Measurements from ENCODE around the gene DENND1B.
"Not testable (repeated sequence)": the region's sequence is repeated elsewhere in the genome, so short reads cannot be mapped to it uniquely, and the experiment has no call there.

Gene DENND1B

DNA sequence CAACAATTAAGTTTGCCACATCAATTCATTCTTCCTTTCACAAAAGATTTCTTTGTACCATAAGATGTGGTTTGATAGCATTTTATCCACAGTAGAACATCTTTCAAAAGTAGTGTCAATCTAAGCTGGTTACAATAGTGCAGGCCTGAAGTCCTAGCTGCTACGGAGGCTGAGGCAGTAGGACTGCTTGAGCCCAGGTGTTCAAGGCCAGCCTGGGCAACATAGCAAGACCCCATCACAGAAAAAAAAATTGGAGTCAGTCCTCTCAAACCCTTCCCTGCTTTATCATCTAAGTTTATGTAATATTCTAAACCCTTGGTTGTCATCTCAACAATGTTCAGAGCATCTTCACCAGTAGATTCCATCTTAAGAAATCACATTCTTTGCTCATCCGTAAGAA, 31.7 kb downstream of the DENND1B start:
- FAIRE-seq = no peak

GRCh38 chr1:197740992-197741391, 34.3 kb downstream of the DENND1B start:
- FAIRE-seq = no peak

DNA sequence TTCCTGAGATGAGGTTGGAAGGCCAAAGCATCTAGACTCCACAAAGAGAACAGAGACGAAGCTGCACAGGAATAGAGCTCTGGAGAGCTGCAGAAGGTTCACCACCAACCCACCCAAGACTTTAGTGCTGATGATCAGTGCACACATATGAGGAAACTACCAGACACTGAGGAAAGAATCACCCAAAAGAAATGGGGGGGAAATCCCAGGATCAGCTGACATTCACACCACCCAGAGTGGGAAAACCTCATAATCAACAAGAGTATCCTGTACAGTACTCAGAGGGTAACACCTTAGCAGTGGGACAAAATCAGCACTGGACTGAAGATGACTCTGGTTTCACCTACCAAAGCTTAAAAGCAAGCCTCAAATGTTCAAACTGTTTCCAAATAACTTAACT, 36.4 kb downstream of the DENND1B start:
- no peak for FAIRE-seq

DNA sequence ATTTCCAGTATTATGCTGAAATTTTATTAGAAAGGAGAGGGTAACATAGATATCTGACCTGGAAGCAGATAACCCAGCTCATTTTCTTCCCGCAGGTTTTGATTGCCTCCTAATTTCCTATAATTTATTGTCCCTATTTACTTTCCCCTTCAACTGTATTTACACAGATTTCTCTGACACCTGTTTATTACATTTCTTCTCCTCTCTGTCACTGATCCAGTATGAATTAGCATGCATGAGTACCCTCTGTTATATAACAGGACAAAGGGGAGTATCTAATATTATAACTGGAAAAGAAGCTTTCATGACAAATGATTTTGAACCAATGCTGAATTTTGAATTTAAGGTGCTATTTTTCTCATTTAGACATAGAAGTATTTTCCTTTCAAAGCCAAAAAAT, 37.4 kb downstream of the DENND1B start:
- FAIRE-seq = peak; percentile 91

DNA sequence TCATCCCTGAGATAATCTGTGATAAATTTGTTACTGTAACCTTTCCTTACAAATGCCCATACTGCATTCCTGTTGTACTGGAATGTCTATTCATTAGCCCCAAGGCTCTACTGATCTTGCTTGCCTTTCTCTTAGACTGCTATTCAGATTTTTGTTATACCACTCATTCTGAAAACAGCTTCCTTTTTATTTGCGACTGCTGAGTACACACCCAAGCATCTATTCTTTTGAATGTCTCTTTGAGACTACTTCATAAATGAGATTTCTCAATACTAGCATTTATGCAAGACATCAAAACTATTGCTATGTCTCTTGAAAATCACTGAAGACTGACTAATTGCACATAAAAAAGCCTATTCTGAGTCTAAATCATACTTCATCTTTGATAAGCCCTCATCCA, 38.6 kb downstream of the DENND1B start:
- no peak for FAIRE-seq

- no peak for FAIRE-seq
Measured at GRCh38 chr1:197735461-197735860, 39.8 kb downstream of the DENND1B start.

DNA sequence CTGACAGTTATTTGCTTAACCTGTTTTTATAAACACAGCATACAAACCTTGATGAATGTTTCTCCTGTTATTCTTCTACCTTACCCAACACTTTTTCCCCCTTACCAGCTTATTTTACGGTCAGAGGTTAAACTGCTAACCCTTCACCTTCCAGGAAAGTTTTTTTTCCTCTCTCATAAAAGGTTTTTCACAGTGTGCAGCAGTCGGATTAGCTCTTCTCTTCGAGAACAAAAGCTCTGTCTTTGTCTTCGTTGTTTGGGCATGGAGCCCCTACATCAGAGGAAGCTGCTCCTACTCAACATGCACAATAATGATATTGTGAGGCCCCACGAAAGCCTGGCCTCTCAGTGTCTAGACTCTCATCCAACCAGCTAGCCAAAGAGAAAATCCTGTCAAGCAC, 42.0 kb downstream of the DENND1B start:
- FAIRE-seq = no peak

DNA sequence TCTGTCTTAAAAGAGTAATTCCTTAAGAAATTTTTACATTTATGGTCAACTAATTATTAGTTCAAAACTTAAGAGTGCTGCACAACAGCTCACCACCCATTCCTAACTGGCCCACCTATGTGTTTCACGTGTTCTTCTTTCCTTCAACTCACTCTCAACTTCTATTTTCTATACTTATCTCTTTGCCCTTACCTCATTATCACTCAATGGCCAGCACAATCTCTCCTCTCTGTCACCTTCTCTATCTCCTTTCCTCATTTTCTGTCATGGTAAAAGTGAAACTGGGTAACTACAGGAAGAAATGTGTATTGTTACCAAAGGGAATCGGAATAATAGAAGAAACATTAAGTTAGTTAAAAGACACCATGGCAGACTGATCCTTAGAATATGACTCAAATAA, 43.1 kb downstream of the DENND1B start:
- FAIRE-seq = no peak

DNA sequence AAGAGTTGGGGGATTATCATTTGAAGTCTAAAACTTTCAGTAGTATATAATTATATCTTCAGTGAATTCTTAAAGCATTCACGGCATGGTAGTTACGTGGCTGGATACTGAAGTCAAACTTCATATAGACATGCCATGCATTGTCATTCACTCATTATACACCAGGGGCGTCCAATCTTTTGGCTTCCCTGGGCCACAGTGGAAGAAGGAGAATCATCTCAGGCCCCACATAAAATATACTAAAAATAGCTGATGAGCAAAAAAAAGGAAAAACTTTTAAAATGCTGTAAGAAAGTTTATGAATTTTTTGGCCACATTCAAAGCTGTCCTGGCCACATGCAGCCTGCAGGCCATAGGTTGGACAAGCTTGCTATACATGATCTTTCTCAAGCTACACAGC, 43.8 kb downstream of the DENND1B start:
- no peak for FAIRE-seq

- FAIRE-seq = no peak
Measured at GRCh38 chr1:197725976-197726375, 49.3 kb downstream of the DENND1B start.

DNA sequence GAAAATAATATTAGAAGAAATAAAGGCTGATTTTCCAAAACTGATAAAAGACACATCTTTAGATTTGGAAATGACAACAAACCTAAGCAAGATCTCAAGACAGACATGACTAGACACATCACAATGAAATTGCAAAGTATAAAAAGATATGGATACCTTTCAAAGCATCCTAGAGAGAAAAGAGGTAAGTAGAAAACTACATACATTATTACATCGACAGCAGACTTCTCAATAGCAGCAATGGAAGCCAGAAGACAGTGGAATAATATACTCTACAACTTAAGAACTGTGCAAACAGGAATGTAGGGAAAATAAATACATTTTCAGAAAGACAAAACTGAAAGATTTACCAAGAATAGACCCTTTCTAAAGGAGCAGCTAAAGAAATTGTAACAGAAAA, 50.2 kb downstream of the DENND1B start:
- FAIRE-seq = no peak

DNA sequence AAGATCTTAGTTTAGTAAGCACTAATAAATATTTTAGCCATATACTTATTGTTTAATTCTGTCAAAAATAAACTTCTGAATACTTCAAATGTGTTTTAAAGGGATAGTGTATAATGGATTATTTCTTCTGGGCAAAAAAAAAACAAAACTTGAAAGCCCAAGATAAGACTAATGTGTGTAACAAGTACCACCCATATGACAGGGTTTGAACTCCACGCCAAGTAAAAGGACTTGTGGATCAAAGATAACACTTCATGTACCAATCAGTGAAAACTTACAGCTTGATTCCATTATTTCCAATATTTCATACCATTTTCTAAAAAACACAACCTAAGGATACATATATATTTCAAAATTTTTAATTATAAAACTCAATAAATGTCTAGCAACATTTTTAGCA, 59.5 kb downstream of the DENND1B start:
- FAIRE-seq = no peak

DNA sequence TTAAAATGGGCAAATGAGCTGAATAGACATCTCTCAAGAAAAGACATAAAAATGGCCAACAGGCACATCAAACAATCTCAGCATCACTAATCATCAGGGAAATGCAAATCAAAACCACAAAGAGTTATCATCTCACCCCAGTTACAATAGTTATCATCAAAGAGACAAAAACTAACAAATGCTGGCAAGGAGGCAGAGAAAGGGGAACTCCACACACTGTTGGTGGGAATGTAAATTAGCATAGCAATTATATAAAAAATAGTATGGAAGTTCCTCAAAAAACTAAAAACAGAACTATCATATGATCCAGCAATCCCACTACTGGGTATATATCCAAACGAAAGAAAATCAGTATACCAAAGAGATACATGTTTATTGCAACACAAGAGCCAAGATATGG, 68.7 kb downstream of the DENND1B start:
- peak; percentile 30 for FAIRE-seq

GRCh38 chr1:197705941-197706340, 69.3 kb downstream of the DENND1B start:
- no peak for FAIRE-seq

DNA sequence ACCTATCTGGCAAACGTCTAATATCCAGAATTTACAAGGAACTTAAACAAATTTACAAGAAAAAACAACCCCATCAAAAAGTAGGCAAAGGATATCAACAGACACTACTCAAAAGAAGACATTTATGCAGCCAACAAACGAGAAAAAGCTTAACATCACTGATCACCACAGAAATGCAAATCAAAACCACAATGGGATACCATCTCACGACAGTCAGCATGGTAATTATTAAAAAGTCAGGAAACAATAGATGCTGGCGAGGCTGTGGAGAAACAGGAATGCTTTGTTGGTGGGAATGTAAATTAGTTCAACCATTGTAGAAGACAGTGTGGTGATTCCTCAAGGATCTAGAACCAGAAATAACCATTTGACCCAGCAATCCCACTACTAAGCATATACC, 74.6 kb downstream of the DENND1B start:
- not testable (repeated sequence) for FAIRE-seq

DNA sequence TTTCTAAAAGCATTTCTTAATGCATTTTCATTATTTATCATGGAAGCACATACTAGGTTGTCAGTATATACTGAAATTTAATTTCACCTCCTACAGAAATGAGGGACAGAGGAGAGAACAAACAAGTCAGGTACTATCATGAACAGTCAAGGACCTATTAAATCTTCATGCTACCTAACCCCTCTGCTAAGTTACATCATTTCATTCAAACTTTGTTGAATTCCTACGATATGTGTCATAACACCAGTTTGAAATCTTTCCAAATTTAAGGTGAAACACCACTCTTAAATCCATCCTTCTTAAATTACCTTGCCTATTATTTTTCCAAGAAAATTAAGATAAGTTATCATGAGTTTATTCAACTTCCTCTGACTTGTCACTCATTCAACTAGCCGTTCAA, 78.9 kb downstream of the DENND1B start:
- no peak for FAIRE-seq

DNA sequence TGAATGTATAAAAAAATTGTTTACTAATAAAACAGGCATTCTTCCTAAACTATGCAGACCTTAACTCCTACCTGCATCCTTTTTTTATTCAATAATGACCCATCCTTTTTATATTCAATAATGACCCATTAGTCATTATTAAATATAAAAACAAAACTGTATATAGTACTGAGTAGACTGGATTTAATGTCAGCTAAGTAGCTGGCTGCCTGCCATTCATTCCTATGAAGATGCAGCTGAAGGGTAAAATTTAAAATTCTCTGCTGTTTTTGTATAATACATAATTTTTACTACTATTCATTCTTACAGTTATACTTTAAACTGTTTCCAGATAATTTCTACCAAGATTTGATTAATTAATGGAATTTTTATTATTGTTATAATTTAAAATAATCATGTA, 79.3 kb downstream of the DENND1B start:
- FAIRE-seq = peak; percentile 64

GRCh38 chr1:197692965-197693364, 82.3 kb downstream of the DENND1B start:
- peak; percentile 82 for FAIRE-seq

GRCh38 chr1:197691816-197692215, 83.5 kb downstream of the DENND1B start:
- FAIRE-seq = no peak

- FAIRE-seq = no peak
Measured at GRCh38 chr1:197690074-197690473, 85.2 kb downstream of the DENND1B start.

GRCh38 chr1:197688233-197688632, 87.0 kb downstream of the DENND1B start:
- FAIRE-seq = no peak

DNA sequence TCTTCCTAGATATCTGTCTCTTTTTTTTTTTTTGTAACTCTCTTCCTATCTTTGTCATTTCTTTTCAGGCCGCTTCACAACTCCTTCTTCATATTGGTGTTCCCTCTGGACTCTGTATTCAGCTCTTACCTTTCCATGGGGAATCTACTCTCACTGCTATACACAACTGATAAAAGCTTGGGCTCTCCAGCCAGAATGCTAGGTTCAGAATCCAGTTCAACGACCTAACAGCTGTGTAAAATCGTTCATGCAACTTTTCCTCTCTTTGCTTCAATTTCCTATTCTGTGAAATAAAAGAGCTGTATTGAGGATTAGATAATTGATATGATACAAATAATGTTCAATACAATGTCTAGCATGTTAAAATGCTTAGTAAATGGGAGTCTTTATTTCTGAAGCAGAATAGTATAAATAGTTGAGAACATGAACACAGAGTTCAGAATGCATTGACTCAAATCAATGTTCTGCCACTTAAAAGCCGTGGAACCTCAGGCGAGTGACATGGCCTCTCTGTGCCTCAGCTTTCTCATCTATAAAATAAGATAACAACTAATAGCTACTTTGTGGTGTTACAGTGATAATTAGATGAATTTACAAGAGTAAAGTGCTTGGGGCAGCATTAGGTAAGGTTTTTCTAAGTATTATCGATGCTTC, 88.5 kb downstream of the DENND1B start:
- FAIRE-seq = no peak

DNA sequence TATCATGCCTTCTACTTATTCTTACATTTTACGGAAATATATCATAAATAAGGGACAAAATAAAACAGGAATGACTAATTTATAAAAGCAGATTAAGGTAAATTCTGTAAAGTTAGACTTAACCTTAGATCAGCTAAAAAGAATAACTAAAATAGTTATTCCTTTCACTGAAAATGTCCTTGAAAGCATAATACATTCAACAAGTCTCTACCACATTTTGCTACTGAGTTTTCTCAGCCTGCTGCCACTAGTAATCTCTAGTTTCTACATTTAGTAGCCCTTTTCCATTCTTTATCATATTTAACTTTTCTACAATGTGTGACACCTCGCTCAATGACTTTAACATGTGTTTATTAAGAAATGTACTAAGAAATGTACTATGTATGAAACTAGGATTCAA, 89.0 kb downstream of the DENND1B start:
- no peak for FAIRE-seq

- no peak for FAIRE-seq
Measured at GRCh38 chr1:197685785-197686184, 89.5 kb downstream of the DENND1B start.

DNA sequence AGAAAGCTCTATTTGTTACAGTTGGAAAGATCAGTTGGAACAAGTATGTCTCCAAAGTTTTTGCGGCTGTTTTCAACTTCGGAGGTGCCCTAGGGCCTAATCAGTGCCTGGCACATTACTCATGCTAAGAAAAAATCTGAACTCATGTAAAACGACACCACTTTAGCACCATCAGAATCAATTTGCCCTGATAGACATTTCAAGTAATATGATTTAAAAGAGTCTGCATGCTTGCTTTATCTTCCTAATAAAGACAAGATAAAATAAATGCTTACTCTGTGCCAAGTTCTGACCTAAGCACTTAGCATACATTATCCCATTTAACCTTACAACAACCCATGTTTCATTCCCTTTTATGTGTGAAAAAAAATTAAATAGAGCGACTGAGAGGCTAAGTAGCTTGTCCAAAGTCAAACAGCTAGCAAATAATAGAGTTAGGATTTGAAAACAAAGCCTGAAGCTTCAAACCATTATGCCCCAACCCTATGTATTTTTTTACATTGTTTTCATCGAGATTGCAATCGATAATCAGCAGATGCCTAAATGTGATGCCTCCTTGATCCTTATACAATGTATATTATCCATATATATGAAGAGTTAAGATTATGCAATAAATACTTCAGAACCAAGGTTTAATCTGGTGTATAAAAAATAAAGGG, 91.3 kb downstream of the DENND1B start:
- FAIRE-seq = no peak

Data from islet of Langerhans (tissue), 1 donor.